ENCODE data around the gene DENND1C.

DENND1C gene

DNA sequence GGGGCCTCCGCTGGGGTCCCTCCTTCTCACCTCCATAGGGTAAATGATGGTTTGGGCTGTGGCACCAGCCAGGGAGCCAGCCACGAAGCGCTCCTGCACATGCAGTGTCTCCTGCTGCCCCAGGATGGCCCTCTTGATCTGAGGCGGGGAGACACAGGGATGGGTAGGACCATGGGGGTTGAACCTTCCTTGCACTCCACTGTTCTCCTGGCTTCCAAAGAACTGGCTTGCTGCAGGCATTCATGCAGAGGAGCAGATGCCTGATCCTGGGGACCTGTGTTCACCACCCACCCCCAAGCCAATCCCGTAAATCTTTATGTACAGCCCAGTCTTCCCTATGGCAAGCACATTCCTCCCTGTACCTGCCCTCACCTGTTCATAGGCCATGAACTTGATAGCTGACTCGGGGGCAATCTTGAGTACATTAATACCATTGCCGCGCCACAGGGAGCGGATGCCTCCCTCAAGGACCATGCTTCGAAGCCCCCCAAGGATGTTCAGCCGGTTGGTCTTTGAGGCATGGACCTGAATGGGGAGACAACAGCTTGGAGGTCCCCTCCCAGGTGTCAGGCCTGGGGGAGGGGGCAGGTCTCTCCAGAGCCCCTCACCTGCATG lies 27.5 kb downstream of the DENND1C start:
- in situ Hi-C loops (cut with MboI; ENCODE audit: low sequenced_read_pairs, unreplicated experiment), result no loop called here
- no peak for DNase-seq (ENCODE audit: low spot score)
- TF ChIP-seq, protein P1, sequence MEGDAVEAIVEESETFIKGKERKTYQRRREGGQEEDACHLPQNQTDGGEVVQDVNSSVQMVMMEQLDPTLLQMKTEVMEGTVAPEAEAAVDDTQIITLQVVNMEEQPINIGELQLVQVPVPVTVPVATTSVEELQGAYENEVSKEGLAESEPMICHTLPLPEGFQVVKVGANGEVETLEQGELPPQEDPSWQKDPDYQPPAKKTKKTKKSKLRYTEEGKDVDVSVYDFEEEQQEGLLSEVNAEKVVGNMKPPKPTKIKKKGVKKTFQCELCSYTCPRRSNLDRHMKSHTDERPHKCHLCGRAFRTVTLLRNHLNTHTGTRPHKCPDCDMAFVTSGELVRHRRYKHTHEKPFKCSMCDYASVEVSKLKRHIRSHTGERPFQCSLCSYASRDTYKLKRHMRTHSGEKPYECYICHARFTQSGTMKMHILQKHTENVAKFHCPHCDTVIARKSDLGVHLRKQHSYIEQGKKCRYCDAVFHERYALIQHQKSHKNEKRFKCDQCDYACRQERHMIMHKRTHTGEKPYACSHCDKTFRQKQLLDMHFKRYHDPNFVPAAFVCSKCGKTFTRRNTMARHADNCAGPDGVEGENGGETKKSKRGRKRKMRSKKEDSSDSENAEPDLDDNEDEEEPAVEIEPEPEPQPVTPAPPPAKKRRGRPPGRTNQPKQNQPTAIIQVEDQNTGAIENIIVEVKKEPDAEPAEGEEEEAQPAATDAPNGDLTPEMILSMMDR (IDR thresholded peaks at IDR 0.05; ENCODE audit: borderline replicate concordance, control extremely low read depth, extremely low read depth, insufficient read depth, missing control alignments), result no peak

DNA sequence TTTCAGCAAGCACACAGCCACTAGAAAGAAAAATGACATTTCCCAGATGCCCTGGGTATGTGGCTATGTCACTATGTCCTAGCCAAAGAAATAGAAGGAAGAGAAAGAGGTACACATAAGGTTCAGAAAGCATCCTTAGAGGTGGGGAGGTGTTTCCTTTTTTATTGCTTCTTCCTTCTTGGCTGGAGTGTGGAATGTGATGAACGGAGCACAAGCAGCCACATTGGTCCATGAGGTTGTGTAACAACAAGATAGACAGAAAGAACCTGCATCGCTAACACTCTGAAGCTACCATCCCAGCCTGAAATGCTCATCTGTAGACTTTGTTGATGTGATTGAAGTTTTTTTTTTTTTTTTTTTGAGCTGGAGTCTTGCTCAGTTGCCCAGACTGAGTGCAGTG lies 28.7 kb downstream of the DENND1C start:
- in situ Hi-C loops (cut with MboI; ENCODE audit: low sequenced_read_pairs, unreplicated experiment), result no loop called here
- TF ChIP-seq, protein P1 (IDR thresholded peaks at IDR 0.05; ENCODE audit: borderline replicate concordance, control extremely low read depth, extremely low read depth, insufficient read depth, missing control alignments), result no peak
- no peak for DNase-seq (ENCODE audit: low spot score)

DNA sequence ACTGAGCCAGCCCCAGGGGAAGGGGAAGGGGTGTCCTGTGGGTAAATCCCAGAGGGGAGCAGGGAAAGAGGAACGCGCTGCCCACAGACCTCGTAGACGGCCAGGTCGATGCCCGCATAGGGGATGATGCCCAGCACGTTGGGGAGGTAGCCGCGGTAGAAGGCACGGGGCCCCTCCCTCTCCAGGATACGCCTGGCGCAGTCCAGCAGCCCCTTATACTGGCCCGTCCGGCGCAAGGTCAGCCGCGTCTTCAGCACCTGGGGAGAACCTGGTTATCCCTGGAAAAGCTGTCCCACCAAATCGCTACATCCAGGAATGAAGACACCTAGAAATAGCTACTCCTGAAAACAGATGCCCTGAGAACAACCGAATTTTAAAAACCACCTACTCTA lies 29.4 kb downstream of the DENND1C start:
- TF ChIP-seq, protein P1 (IDR thresholded peaks at IDR 0.05; ENCODE audit: borderline replicate concordance, control extremely low read depth, extremely low read depth, insufficient read depth, missing control alignments), result no peak
- in situ Hi-C loops (cut with MboI; ENCODE audit: low sequenced_read_pairs, unreplicated experiment), result no loop called here
- no peak for DNase-seq (ENCODE audit: low spot score)

DNA sequence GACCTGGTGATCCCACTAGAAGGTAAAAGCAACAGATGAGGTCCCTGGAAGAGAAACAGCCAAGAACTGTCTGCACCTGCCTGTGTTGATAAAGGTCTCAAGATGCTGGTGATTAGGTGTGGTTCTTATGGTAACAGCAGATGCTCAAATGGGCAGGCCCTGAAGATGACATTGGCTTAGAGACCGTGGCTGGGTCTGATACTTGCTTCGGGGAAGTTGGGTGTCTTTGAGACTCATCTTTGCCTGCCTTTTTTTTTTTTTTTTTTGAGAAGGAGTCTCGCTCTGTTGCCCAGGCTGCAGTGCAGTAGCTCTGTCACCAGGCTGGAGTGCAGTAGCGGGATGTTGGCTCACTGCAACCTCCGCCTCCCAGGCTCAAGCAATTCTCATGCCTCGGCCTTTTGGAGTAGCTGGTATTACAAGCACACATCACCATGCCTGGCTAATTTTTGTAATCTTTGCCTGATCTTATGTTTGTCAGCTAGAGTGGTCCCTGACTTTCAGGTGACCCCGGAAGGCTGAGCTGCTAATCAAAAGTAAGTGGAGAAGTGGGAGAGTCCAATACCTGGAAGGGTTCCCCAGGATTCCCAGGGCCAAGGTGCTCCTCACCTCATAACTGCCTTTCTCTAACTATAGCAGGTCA lies 29.9 kb downstream of the DENND1C start:
- DNase-seq (ENCODE audit: low spot score), result no peak
- TF ChIP-seq, protein P1 (IDR thresholded peaks at IDR 0.05; ENCODE audit: borderline replicate concordance, control extremely low read depth, extremely low read depth, insufficient read depth, missing control alignments), result no peak
- in situ Hi-C loops (cut with MboI; ENCODE audit: low sequenced_read_pairs, unreplicated experiment), result no loop called here

DNA sequence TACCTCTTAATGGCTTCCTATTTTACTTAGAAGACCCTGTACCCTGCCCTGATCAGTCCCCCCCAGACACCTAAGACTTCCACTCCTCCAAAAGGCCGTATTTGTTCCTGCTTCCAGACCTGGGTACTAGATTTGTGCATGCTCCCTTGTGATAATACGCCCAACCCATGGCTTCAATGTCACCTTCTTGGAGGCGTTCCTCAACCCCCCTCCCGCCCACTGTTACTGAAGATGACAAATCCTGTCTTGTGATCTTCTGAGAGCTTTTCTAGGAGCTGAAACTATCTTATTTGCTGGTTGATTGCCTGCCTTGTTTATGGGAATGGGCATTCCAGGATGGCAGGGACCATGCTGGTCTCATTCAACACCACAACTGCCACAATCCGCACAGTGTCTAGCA lies 31.4 kb downstream of the DENND1C start:
- in situ Hi-C loops (cut with MboI; ENCODE audit: low sequenced_read_pairs, unreplicated experiment), result no loop called here
- TF ChIP-seq, protein P1 (IDR thresholded peaks at IDR 0.05; ENCODE audit: borderline replicate concordance, control extremely low read depth, extremely low read depth, insufficient read depth, missing control alignments), result no peak
- no peak for DNase-seq (ENCODE audit: low spot score)

DNA sequence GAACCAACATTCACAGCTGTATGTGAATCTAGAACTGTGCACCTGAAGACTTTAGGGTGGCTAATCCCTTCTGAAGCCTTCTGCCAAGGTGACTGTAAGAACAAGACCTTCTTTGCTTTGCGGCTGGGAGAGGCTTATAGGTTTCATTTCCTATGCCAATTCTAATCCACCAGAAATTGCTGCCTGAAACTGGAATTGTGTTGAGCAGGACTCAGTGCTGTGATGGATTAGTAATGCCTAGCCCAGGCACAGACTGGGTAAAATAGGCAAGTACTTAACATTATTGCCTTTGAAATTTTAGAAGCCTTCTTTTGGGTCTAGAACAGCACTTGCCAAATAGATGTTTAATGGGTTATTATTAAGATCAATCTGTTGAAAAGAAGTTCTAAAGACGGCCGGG lies 33.5 kb downstream of the DENND1C start:
- TF ChIP-seq, protein P1 (IDR thresholded peaks at IDR 0.05; ENCODE audit: borderline replicate concordance, control extremely low read depth, extremely low read depth, insufficient read depth, missing control alignments), result no peak
- in situ Hi-C loops (cut with MboI; ENCODE audit: low sequenced_read_pairs, unreplicated experiment), result no loop called here

More for the DNA sequence above, 33.5 kb downstream of the DENND1C start:
- DNase-seq (ENCODE audit: low spot score), result no peak
